Suppressor macrophage treated with lipopolysaccharide for 1 hour (primary cell): ENCODE results near the gene MEPCE.

ENCODE experiments used
- DNase-seq, 3 donors: peaks; one replicate each; pipeline ENCODE4 v3.0.0-alpha.2; 2020 to 2022

Gene MEPCE

DNA sequence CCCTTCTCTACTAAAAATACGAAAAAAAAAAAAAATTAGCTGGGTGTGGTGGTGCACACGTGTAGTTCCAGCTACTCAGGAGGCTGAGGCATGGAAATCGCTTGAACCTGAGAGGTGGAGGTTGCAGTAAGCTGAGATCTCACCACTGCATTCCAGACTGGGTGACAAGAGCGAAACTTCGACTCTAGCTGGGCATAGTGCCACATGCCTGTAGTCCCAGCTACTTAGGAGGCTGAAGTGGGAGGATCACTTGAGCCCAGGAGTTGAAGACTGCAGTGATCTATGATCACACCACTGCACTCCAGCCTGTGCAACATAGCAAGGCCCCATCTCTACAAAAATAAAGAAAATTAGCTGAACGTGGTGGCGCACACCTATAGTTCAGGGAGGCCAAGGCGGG lies 35.7 kb downstream of the MEPCE start:
- DNase-seq, result no peak

DNA sequence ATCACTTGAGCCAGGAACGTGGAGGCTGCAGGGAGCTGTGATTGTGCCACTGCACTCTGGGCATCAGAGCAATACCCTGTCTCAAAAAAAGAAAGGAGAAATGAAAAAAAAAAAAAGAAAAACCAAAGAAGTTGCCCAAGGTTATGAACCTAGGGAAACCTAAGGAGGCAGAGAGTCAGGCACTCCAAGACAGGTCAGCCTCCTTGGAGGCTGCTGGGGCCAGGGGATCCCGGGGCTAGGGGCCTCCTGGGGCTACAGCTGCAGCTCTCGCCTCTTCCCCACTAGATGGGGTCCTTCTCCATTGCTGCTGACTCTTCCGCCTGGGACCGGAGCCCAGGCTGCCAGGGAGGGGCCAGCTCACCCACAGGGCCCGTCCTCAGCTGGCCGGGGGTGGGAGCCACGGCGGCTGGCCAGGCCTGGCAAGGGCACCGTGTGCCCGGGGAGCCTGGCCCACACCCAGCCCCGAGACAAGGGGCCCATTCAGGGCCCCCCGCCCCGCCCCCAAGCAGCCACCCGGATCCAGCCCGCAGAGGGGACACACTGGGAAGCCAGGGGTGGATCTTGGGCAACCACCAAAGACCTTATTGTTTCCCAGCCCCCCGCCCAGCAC lies 36.2 kb downstream of the MEPCE start:
- peak; percentile 67 to 77 (median 73) for DNase-seq

DNA sequence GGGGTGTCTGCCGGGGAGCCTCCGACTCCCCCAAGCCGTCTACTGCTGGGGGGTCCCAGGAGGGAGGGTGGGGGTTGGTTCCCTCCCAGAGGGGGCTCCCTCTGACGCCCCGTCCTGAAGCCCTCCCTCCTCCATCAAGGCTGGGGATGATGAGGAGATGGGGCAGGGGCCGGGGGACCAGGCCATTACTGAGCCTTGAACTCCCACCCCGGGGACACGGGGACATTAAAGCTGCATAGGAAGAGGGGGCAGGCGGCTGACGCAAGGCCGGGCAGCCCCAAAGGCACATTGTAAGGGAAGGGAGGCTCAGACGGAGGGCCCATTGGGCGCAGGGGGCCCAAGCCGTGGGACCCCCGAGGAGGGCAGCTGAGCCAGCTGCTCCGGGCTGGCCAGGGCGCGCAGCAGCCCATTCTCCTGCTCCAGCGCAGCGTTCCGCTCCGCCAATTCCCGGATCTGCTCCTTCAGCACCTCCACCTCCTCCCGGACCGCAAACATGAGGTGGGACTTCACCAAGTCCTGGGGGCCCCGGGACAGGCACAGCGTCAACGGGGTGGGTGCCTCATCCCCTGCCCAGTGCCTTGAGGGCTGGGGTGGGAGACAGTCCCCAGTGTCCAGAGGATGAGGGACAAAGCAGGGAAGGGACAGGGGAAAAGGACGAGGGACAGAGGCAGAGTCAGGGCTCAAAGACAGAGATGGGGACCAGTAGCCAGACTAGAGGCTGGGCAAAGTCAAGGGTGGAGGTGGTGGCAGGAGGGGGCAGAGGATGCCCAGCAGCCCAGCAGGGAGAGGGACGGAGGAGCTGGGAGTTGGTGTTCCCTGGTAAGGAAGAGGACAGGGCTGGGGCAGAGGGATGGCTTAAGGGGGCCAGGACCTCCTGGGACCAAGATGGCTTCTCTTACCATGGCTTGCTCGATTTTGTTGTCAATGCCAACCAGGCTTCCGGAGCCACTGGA lies 37.3 kb downstream of the MEPCE start:
- no peak for DNase-seq

DNA sequence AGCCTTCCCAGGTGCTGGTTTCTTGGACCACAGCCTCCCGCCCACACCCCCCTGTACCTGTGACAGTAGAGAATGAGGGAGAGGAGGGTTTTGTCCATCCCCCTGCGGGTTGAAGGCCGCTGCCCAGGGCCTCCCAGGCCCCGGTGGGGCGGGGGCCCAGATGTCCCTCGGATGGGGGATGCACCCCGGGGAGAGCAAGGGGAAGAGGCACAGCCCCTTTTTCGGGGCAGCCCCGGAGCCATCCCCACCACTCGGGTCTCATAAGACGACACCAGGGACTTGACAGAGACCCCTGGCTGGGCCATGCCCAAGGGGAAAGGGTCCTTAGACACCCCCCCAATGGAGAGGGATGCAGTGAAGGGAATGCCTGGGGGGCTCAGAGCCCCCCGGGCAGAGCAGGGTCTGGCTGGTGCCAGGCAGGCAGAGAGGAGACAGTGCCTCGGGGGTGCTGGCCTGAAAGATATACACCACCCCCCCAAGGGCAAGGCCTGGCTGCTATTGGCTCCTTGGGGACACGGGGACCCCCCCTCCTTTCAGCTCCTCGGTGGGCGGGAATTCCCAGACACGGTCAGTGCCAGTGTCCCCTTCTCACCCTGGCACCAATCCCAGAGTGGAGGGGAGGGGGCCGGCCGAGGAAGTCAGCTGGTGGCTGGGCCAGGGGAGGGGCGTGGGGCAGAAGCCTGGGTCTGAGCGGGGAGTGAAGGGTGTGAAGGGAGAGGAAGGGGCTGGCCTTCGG lies 38.2 kb downstream of the MEPCE start:
- no peak for DNase-seq

DNA sequence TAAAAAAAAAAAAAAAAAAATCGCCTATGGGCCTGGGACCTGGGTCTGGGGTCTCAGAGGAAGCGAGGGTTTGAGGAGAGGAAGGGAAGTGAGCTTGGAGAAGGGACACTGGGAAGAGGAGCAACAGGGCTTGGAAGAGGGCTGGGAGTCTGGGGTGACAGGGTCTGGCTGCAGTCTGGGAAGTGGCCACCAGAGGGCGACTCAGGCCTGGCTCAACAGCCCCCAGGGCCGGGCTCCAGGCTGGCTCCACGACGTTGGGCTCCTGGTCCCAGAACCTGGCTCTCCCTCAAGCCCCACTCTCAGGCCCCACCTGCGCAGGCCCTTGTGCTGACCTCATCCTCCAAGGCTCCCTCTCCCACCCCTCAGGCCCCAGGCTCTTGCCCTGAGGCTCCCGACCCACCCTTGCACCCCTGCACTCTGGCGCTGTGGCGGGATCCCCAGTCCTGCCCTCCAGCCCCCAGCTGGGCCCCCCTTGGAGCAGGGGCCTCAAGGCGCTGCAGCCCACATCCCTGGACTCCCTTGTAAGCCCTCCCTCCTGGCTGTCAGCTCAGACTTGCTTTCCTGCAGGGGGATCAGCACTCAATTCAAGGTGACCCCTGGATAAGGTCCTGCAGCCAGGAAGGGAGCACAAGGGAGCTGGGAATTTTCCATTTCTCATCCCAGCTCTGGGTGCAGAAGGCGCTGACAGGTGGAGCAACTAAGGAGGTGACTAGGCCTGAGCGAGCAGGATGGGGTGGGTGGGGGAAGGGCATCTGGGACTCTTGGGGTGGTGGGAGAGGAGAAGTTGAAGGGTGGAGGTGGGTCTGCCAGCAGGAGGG lies 39.8 kb downstream of the MEPCE start:
- DNase-seq, result peak; percentile 79 to 91 (median 88)

DNA sequence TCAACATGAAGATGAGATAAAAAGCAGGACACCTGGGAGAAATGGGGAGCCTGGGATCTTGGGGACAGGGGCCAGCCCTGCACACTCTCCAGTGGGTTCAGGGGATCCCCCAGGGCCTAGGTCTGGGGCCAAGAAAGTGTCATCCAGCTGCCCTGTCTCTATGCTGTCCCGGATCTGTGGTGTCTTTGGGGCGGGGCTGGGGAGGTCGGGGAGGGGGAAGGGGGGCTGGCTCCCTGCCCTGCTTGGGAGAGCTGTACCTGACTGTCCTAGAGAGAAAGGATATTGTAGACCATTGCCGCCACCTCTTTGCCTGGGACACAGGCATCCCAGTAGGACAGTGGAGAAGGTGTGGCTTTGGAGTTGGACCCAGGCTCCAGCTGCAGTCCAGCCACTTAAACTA lies 41.4 kb downstream of the MEPCE start:
- DNase-seq, result no peak

DNA sequence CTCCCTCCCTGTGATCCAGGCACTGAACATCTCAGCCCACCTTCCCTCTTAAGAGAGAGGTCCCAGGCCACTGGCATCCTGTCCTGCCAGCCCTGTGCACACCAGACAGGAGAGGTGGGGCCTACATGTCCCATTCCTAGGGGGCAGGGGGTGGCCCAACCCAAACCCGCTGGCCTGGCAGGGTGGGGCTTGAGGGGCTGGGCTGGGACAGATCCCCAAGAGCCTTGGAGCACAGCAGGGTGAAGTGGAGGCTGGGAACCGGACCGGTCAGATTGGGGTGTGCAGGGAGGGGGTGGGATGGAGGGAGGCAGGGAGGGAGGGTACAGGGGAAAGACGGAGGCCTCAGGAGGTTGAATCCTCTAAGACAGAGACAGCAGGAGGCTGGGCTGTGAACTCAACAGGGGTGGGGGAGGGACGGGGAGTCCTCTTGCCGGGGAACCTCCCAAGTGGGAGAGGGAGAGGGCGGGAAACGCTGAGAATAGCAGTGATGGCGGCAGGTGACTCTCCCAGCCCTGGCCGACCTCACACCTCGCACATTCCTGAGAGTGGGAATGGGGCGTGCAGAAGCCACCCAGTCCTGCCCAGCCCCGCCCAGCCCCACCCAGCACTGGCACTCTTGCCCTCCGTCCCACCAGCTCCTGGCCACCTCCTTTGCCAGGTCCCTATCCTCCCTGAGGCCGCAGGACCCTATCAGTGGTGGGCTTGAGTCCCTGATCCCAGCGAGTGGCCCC lies 42.7 kb downstream of the MEPCE start:
- no peak for DNase-seq

DNA sequence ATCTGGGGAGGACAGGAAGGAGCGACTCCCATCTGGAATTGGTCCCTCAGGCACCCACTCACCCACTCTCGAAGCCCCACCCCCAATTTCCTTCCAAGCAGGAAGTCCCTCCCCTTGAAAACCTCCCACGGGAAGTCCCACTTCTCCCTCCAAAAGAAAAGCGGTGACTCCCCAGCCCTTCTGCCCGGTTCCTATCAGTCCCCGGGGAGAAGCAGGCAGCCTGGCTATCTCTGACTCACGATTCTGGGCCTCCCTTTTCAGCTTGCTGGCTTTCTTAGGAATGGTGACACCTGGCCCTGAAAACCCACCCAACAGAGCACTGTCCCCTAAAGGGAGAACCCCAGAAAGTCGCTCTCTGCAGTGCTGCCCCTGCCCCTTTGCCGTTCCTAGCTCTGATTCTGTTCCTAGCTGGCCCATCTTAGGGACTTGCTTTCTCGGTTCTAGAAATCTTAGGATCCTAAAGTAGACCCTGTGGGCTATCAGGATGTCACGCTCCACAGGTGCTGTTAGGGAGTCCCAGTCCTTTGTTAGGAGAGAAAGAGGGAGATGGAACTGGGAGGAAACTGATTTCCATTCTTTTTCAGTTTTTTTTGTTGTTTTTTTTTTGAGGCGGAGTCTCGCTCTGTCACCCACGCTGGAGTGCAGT lies 43.3 kb downstream of the MEPCE start:
- DNase-seq, result peak; percentile 89 to 93 (median 92)

DNA sequence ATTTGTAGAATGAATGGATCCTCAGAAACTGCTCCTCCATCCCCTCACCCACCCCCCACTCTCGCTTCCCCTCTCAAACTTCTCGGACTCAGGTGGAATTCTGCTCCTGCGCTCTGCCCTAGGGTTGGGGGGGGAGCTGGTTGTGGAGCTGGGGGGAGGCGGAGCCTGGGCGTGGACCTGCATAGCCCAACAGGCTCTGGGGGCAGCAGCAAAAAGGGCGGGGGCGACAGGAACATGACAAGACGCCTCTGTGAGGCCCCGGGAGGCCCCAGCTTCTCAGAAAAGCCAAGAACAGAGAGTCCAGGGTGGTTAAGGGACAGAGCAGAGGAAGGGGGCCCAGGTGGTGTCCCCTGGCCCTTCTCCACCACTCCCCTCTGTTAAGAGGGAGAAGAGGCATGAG lies 45.9 kb downstream of the MEPCE start:
- DNase-seq, result peak in 1 of 3 donors; percentile 41

DNA sequence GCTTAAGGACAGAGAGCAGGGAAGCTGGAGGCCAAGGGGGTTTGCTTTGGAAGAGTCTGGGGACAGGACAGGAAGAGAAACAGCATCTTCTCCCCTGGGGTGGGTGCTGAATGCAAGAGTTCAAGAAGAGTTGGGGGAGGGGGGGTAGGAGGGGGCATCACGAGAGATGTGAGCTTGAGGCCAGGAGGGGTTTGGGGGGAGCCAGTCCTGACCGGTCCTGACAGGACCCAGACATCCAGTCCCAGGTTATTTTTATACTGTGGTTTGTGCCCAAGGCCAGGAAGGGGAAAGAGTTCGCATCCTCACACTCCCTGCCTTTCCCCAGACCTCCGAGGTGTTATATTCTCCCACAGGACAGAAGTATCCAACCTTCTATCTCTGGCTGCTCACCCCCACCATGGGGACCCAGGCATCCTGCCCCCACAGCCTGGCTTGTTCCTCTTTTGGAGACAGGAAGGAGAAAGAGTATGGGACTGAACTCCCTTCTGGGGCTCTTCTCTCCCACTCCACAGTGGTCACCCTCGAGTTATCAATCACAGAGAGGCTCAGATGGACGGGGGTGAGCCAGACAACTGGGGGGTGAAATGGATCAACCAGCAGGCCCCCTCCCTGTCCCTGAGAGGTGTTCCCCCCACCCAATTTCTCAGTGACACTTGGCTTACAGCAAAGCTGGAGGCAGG lies 46.6 kb downstream of the MEPCE start:
- DNase-seq, result peak in 1 of 3 donors; percentile 22

DNA sequence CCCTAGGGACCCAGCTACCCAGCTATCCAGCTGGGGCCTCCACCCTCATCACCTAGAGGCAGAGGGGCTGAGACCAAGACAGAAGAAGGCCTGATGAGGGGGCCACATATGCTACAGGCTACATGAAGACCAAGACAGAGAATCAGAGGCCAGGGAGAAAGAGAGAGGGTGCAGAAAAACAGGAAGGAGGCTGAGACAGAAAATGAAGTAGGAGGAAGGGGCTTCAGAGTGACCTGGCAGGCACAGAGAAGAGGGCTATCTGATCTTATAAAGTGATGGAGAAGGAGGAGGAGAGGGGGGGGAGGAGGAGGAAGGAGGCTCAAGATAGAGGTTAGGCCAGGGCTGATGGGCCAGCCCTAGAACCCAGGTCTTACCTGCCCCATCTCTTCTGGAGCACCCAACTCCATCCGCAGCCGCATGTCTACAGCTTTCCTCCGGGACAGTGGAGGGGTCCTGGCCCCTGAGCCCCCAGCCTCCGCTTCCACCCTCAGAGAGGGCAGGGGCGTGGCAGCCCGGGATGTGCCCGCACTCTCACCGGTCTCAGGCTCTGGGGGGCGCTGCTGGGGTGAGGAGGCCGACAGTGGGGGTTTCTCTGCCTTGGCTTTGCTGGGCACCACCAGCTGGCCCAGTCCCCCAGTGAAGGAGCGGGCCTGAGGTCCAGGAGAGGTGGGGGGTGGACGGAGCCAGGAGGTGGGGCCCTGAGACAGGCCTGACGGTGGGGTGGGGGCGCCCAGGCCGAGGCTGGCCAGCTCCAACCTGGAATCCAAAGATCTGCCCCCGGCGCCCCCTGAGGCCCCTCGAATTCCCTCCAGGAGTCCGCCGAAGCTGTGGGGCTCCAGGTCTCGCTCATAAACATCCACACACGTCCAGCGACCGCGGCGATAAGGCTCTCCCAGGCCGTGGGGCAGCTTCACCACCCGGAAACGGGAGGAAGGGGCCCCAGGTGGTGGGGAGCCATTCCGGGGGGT lies 47.6 kb downstream of the MEPCE start:
- DNase-seq, result peak in 1 of 3 donors; percentile 56

DNA sequence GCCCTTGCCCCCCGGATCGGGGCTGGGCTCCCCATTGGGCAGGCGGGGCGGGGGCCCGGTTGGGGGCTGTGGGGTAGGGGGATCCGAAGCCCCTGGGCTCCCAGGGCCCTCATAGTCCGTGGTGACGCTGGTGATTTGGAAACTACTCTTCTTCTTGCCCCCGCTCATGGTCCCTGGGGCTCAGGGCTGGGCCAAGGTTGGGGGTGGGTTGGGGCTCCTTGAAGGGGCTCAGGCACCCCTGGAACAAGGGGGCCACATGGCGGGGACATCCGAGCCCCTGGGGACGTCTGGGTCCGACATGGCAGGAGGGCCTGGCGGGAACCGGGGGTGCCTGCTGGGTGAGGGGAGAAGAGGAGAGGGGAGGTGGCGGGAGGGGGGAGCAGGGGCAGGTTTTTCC lies 48.2 kb downstream of the MEPCE start:
- DNase-seq, result no peak

DNA sequence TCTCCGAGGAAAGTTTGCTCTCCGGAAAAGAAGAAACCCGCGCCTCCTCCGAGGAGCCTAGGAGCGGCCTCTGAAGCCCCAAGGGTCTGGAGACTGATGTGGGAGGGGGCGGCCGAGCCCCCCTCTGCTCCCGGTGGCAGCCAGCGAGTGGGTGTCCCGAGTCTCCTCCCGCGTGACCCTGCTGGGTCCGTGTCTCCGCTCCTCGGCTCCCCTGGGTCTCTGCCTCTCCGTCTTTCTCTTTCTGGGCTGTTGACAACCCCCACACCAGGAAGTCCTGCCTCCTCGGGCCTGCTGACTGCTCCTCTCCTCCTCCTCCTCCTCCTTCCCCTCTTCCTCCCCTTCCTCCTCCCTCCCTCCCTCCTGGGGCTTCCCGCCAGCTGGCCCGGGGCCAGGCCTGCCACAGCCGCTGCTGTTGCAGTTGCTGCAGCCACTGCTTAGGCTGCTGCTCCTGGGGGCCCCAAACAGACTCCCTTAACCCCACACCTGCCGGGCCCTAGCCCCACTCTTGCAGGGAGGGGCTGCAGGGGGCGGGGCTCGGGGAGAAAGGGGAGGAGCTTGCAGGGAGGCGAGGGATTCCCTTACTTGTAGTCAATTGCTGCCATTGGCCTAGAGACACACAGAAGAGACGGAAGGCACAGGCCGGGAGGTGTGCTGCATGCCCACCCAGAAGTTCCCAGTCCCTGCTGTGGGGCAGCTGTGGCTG lies 49.5 kb downstream of the MEPCE start, which contains the start of gene TSC22D4:
Gene TSC22D4, minus strand, starts transcription at position 257 of the 703 bp plus-strand sequence. CDS start 1,176 bp downstream, outside the sequence.
- peak; percentile 87 to 94 (median 88) for DNase-seq

DNA sequence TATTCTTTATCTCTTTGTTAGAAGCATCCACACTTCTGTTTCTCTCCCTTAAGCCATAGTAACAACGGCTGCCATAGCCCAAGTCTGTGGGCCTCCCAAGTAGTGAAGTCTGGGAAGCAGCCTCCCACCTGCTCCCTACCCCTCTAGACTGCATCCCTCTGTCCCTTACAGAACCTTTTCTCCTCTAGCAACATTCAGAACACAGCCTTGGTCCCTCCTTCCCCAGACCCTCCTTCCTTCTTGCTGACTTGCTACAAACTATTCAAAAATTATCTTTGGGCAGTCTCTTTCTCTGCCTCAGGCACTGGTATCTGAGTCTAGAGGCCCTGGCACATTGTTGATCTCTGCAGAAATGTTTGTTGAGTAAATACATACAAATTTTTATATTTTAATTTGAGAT lies 51.8 kb downstream of the MEPCE start:
- no peak for DNase-seq

DNA sequence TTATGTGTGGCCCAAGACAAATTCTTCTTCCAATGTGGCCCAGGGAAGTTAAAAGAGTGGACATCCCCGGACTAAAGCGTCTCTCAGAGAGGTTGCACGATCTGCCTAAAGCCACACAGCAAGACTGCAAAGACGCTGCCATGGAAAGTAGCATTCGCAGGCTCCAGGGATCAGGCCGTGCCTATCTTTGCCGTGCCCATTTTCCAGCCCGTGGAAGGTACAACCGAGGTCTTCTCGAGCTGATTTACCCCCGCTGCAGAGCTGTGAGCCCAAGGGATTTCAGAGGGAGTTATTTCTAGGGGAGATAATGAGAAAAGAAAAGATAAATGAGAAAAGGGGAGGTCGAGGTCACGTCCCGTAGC lies 53.1 kb downstream of the MEPCE start:
- no peak for DNase-seq

DNA sequence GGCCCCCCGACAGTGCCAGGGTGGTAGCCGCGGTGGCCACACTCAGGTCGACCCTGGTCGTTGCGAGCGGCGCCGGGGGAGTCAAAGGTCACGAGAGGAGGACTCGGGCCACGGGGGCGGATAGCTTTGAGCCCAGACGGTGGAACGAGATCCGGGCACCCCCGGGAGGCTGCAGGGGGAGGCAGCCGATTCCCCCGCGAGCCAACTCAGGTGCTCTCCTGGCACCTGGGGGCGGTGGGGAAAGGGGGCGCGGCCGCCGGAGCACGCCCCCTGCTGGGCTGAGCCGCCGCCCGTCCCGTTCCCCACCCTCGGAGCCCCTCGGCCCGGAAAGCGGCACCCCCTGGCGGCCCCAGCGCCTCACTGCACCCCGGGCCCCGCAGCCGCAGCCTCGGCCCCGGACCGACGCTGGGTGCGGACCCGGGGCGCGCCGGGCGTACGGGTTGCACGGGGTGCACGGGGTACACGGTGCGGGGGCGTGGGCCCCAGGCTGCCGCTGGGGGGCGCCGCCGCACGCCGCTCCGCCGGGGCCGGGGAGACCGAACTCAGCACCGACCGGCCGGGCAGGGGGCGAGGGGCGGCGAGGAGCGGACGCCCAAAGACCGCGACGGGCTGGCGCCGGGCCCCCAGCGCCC lies 53.6 kb downstream of the MEPCE start:
- peak; percentile 70 to 86 (median 73) for DNase-seq
